Stimulated activated CD8-positive, alpha-beta memory T cell treated with anti-CD3 and anti-CD28 coated beads, Interleukin-7, amount 100 ng/mL, for 1 hour (primary cell): Measurements from ENCODE around the gene FAM170B.

Source experiments
- DNase-seq, 2 donors: peaks; one replicate each; pipeline ENCODE4 v3.0.0-alpha.2; 2020; ENCODE audit warnings: low read depth in 2 of 2

FAM170B gene

DNA sequence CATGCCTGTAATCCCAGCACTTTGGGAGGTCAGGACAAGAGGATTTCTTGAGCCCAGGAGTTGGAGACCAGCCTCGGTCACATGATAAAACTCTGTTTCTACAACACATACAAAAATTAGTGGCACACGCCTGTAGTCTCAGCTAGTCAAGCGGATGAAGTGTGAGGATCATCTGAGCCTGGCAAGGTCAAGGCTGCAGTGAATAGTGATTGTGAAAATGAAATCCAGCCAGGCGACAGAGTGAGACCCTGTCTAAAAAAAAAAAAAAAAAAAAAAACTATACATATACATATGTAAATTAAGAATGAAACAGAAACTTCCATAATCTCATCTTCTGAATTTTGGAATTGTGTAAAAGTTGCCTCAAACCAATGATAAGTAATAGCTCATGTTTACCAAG, 18.2 kb upstream of the FAM170B start:
- no peak for DNase-seq

- no peak for DNase-seq
These were observed 17.7 kb upstream of the FAM170B start for GRCh38 chr10:49151481-49151880.

- DNase-seq = no peak
These were observed 17.2 kb upstream of the FAM170B start for GRCh38 chr10:49151025-49151445.

GRCh38 chr10:49150426-49150825, 16.6 kb upstream of the FAM170B start:
- no peak for DNase-seq

DNA sequence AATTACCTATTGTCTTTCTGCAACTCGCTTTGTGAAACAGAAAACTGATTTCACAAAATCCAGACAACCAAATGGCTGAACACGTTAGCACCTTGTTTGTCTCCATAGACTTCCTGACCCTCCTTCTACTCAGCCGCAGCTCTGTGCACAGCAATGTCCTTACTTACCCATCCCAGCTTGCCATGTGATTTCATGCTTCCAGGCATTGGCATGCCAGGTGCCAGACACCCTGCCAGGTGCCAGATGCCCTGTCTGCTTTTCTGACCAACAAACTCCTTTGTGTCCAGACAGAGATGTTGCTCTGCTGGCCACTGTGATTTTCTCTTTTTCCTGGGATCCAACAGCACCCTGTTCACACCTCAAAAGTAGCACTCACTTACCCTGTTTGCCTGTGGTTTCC, 16.1 kb upstream of the FAM170B start:
- no peak for DNase-seq

- no peak for DNase-seq
These were observed 10.4 kb upstream of the FAM170B start for GRCh38 chr10:49144058-49144720.

GRCh38 chr10:49143249-49143648, 9.4 kb upstream of the FAM170B start:
- no peak for DNase-seq

GRCh38 chr10:49141541-49142332, 7.9 kb upstream of the FAM170B start:
- no peak for DNase-seq

DNA sequence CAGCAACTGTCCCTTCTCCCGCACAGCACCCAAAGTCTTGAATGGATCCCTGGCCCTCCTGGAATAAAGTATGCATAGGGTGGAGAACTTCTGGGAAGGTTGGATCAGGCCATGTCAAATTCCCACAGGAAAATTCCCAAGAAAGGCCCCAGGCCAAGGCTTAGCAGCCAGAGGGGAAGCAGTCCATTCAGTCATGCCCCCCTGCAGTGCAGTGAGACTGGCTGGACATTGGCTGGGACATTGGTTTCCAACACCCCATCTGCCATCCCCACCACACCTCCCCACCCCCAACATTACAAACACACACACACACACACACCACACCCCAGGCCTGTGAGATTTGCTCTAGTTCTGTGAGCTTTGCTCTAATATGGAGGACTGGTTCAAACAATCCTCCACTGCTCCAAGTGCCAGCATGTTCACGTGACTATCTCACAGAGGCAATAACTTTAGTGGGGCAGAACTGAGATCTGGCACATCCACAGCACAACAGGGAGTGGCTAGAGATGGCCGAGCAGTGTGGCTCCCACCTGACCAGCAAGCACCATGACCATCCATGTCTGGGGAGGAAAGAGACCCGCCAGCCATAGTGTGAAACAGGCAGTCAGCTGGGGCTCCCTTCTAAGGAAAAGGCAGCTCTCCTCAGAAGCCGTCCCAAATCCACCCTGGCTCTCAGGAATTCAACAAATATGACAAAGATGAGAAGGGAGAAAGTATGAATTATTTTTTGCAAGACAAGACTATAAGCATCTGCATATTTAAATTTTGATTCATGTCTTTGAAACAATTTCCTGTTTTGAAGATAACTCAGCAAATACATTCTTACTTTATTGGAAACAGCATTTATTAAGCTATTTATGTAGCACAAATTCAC, 6.7 kb upstream of the FAM170B start:
- DNase-seq = no peak

DNA sequence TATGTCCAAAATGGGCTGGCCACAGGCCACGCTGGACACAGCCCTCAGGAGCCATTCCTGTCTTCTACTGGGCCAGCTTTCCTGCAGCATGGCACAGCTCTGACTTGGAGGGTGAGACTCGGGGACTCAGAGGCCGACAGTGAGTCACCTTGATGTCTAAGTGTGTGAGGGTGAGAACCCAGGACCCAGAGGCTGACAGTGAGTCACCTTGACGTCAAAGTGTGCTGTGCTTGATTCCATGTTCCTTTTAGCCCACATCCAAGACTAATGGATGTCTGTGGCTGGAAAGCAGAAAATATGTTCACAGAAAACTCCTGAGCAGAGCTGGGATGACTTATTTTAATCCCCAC, 6.0 kb upstream of the FAM170B start:
- no peak for DNase-seq

DNA sequence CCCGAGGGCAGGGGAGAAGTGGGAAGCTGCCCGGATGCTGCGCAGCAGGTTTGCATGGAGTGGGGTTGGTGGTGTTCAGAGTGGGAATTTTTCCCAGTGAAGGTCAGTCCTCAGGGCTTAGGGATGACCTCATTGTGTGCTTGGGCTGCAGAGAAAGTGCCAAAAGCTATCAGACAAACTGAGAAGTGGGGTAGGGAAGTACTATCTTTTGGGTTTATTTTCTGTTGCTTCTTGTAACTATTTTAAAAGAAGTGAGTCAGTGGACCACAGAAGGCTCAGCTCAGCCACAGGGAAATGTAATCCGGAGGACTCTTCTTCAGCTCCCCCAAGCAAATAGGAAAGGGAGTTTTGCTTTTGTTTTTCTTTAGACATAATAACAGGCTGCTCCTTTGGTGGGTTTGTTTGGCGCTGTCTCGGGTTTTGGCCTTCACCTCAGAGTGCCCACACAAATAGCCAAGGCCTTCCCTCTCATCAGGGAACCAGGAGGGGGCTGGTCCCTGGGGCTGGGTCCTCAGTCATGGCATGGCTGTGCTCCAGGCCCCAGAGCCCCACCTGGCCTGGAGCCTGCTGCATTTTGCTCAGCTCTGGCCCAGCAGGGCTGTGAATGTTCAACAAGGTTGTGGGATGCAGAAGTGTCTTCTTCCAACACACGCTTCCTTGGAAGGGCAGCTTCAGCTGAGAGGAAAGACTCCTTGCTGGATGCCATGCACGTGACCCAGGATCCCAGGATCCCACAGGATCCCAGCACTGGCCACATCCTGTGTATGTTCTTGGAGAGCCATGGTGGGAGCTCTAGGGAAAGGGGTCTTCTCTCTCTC, 5.4 kb upstream of the FAM170B start:
- no peak for DNase-seq

GRCh38 chr10:49138361-49138891, 4.6 kb upstream of the FAM170B start:
- no peak for DNase-seq

- no peak for DNase-seq
These were observed 2.7 kb upstream of the FAM170B start for GRCh38 chr10:49136525-49136924.

GRCh38 chr10:49135575-49136313, 1.9 kb upstream of the FAM170B start:
- no peak for DNase-seq

GRCh38 chr10:49134327-49134726, 506 bp upstream of the FAM170B start:
- DNase-seq = no peak

- no peak for DNase-seq
These were observed 1.5 kb downstream of the FAM170B start for GRCh38 chr10:49132362-49132737.

- no peak for DNase-seq
These were observed 2.1 kb downstream of the FAM170B start for GRCh38 chr10:49131507-49132361.

GRCh38 chr10:49129376-49129775, 4.4 kb downstream of the FAM170B start:
- no peak for DNase-seq

GRCh38 chr10:49128854-49129253, 5.0 kb downstream of the FAM170B start:
- no peak for DNase-seq
